GM21825 (cell line): ENCODE results near the gene PCDHGB7.
A peak's percentile ranks its signal among the peaks of the same experiment; 100 is the strongest.
"Not testable (repeated sequence)": the region's sequence is repeated elsewhere in the genome, so short reads cannot be mapped to it uniquely, and the experiment has no call there.

Source experiments
- ATAC-seq: cut with Tn5 transposase; IDR thresholded peaks from one replicate; pipeline ENCODE4 v1.9.1; 2021; ENCODE audit warnings: mild to moderate bottlenecking, moderate library complexity; ENCODE audit not compliant: unreplicated experiment

PCDHGB7 gene

GRCh38 chr5:141394401-141395187 is 22.9 kb upstream of the PCDHGB7 start:
- not testable (repeated sequence) for ATAC-seq

GRCh38 chr5:141397756-141398551 is 19.5 kb upstream of the PCDHGB7 start, which contains the start of gene PCDHGB5:
Gene PCDHGB5, plus strand, starts transcription at chr5:141397947. Its CDS starts 181 bp downstream, at chr5:141398128.
- ATAC-seq, result peak; percentile 74

GRCh38 chr5:141398608-141399007 is 18.9 kb upstream of the PCDHGB7 start:
- ATAC-seq, result no peak

- no peak for ATAC-seq
These were observed 17.8 kb upstream of the PCDHGB7 start for GRCh38 chr5:141399555-141400258.

GRCh38 chr5:141402553-141403243 is 14.8 kb upstream of the PCDHGB7 start, which contains the start of gene PCDHGA9:
Gene PCDHGA9, plus strand, starts transcription at chr5:141402778. Its CDS starts 175 bp downstream, at chr5:141402953.
- ATAC-seq, result no peak

GRCh38 chr5:141403387-141403786 is 14.1 kb upstream of the PCDHGB7 start:
- ATAC-seq, result no peak

GRCh38 chr5:141407790-141408505 is 9.5 kb upstream of the PCDHGB7 start, which contains the start of gene PCDHGB6:
Gene PCDHGB6, plus strand, starts transcription at chr5:141408021. Its CDS starts 182 bp downstream, at chr5:141408203.
- ATAC-seq, result peak; percentile 63

GRCh38 chr5:141409598-141410306 is 7.7 kb upstream of the PCDHGB7 start:
- ATAC-seq, result no peak

GRCh38 chr5:141411575-141411974 is 5.9 kb upstream of the PCDHGB7 start:
- ATAC-seq, result no peak

- peak; percentile 66 for ATAC-seq
These were observed 4.5 kb upstream of the PCDHGB7 start, which contains the start of gene PCDHGA10 for GRCh38 chr5:141412854-141413539. Gene PCDHGA10, plus strand, starts transcription at chr5:141412987. Its CDS starts 189 bp downstream, at chr5:141413176.

GRCh38 chr5:141413540-141414069 is 3.9 kb upstream of the PCDHGB7 start:
- ATAC-seq, result no peak

GRCh38 chr5:141414548-141415274 is 2.8 kb upstream of the PCDHGB7 start:
- not testable (repeated sequence) for ATAC-seq

GRCh38 chr5:141415275-141415618 is 2.2 kb upstream of the PCDHGB7 start:
- ATAC-seq, result not testable (repeated sequence)

GRCh38 chr5:141419074-141419880 is 1.8 kb downstream of the PCDHGB7 start:
- ATAC-seq, result no peak

GRCh38 chr5:141420855-141421488 is 3.5 kb downstream of the PCDHGB7 start, which contains the start of gene PCDHGA11:
Gene PCDHGA11, plus strand, starts transcription at chr5:141421051. Its CDS starts 177 bp downstream, at chr5:141421228.
- peak; percentile 56 for ATAC-seq

GRCh38 chr5:141421489-141421855 is 4.0 kb downstream of the PCDHGB7 start:
- ATAC-seq, result no peak
